ENCODE results near the gene CDC14C.

The CDC14C gene

GRCh38 chr7:48976850-48977249, 52.5 kb downstream of the CDC14C start:
- DNase-seq = no peak

Measured in activated CD4-positive, alpha-beta T cell treated with anti-CD3 and anti-CD28 coated beads for 4 hours (primary cell).